ENCODE data around the gene NISCH. TPM values are rescaled to one million over a fixed set of nuclear protein-coding genes. Genes with fewer than 3 reads are reported as not detected.

Gene NISCH
- total and polyA plus RNA-seq, 2 donors (not counting 1 experiment from before 2014, with no cell fraction given), result 130 to 169 TPM

- ATAC-seq (ENCODE audit: low read depth), result no peak
- no peak overlapping the region for H2AFZ ChIP-seq (ENCODE audit: insufficient read depth, low read depth, low read length, poor library complexity, severe bottlenecking)
- no peaks in the 10 kb centered on the region for H3K36me3 ChIP-seq (replicated peaks in 1 of 2; ENCODE audit: control extremely low read depth in 1 of 2, control insufficient read depth in 1 of 2, extremely low read depth in 1 of 2, insufficient read depth in 2 of 2, low read length in 1 of 2)
- no peaks in the 10 kb centered on the region for H3K4me1 ChIP-seq (ENCODE audit: control insufficient read depth in 2 of 2, insufficient read depth in 2 of 2, low read length in 2 of 2)
- TF ChIP-seq CTCF (IDR thresholded peaks at IDR 0.05) (no peak), EZH2 (IDR thresholded peaks at IDR 0.05; ENCODE audit: borderline replicate concordance, insufficient read depth, low read depth, low read length, poor library complexity, severe bottlenecking) (no peak)
- intact Hi-C loops (cut with micrococcal nuclease), result no loop called here
- H3K27ac ChIP-seq (ENCODE audit: low read length in 2 of 2), result no peak overlapping the region
- H3K79me2 ChIP-seq (ENCODE audit: control insufficient read depth, insufficient read depth, low read length), result no peaks in the 10 kb centered on the region
- Mint-ChIP-seq H3K27ac (no peak overlapping the region), H3K9me3 (ENCODE audit: insufficient read depth) (no peaks in the 10 kb centered on the region), H3K4me3 (no peak overlapping the region), H3K4me1 (no peaks in the 10 kb centered on the region), H3K27me3 (no peaks in the 10 kb centered on the region)
- no peak overlapping the region for H3K4me2 ChIP-seq (replicated peaks; ENCODE audit: low read depth, low read length, poor library complexity, severe bottlenecking)
- no peaks in the 10 kb centered on the region for H3K27me3 ChIP-seq (replicated peaks in 1 of 4; ENCODE audit: control extremely low read depth in 1 of 4, control insufficient read depth in 3 of 4, insufficient read depth in 4 of 4, low read length in 3 of 4)
- CTCF ChIA-PET, result interaction anchor here (0.6 kb wide), 1 partner anchor 27 kb away, joined by 3 read pairs; no protein-coding TSS in a partner anchor
- H3K9me3 ChIP-seq (ENCODE audit: control extremely low read depth in 1 of 3, control insufficient read depth in 2 of 3, insufficient read depth in 1 of 3, low read length in 2 of 3), result no peaks in the 10 kb centered on the region
- DNase-seq, result no peak
- no peak overlapping the region for H3K9ac ChIP-seq (ENCODE audit: low read length)
- no peaks in the 10 kb centered on the region for H4K20me1 ChIP-seq (ENCODE audit: control insufficient read depth, insufficient read depth, low read length, poor library complexity, severe bottlenecking)
- POLR2A ChIA-PET, result no interaction called here
- no peak overlapping the region for H3K4me3 ChIP-seq (ENCODE audit: control extremely low read depth in 1 of 5, extremely low read depth in 1 of 5, insufficient read depth in 1 of 5, low read depth in 2 of 5, low read length in 4 of 5)
- WGBS (ENCODE audit: insufficient coverage), result 91% methylated on average over 25 of the region's 25 CpGs
These were observed 62.7 kb downstream of the NISCH start for GRCh38 chr3:52517796-52518722.
